HepG2 (cell line): ENCODE data around the gene TMEM86B. TPM values are rescaled to one million over a fixed set of nuclear protein-coding genes. Genes with fewer than 3 reads are reported as not detected.

Experiments used
- CHD2 ChIP-seq: IDR thresholded peaks from 2 replicates; pipeline ENCODE4 v1.6.1; 2011; ENCODE audit warnings: low read depth, low read length, improper control_type of control experiment
- FOXK1 ChIP-seq: sonication (generic); formaldehyde crosslinking; IDR thresholded peaks from 2 replicates; pipeline ENCODE4 v1.4.0; 2020; ENCODE audit warnings: low read depth, missing genetic modification reagents, borderline replicate concordance
- GATAD2A ChIP-seq: IDR thresholded peaks from 2 replicates; pipeline ENCODE4 v1.6.1; 2016
- HIVEP1 ChIP-seq: sonication (generic); formaldehyde crosslinking; IDR thresholded peaks from 2 replicates; pipeline ENCODE4 v1.4.0; 2020; ENCODE audit warnings: mild to moderate bottlenecking, missing genetic modification reagents
- HMGA1 ChIP-seq: sonication (generic); formaldehyde crosslinking; conservative IDR thresholded peaks from 2 replicates; pipeline ENCODE4 v1.4.0; 2020; ENCODE audit warnings: missing genetic modification reagents
- HNF4A ChIP-seq: sonication (generic); formaldehyde crosslinking; IDR thresholded peaks from 2 replicates; pipeline ENCODE4 v1.4.0; 2020; ENCODE audit warnings: missing genetic modification reagents
- HOXA7 ChIP-seq: sonication (generic); formaldehyde crosslinking; IDR thresholded peaks from 2 replicates; pipeline ENCODE4 v1.8.1; 2022; ENCODE audit warnings: mild to moderate bottlenecking, missing genetic modification reagents, moderate library complexity
- JARID2 ChIP-seq: sonication (generic); formaldehyde crosslinking; IDR thresholded peaks from 2 replicates; pipeline ENCODE4 v1.8.1; 2023; ENCODE audit warnings: missing genetic modification reagents, inconsistent platforms; ENCODE audit not compliant: insufficient replicate concordance
- KDM5B ChIP-seq: sonication (generic); formaldehyde crosslinking; IDR thresholded peaks from 2 replicates; pipeline ENCODE4 v1.4.0; 2020; ENCODE audit warnings: missing genetic modification reagents, mild to moderate bottlenecking, borderline replicate concordance
- KLF12 ChIP-seq: sonication (generic); formaldehyde crosslinking; IDR thresholded peaks from 2 replicates; pipeline ENCODE4 v1.4.0; 2020; ENCODE audit warnings: missing genetic modification reagents, borderline replicate concordance
- MXD1 ChIP-seq: sonication (generic); formaldehyde crosslinking; IDR thresholded peaks from 2 replicates; pipeline ENCODE4 v1.4.0; 2020; ENCODE audit warnings: mild to moderate bottlenecking, missing genetic modification reagents
- NCOA1 ChIP-seq: sonication (generic); formaldehyde crosslinking; IDR thresholded peaks from 2 replicates; pipeline ENCODE4 v1.9.0; 2021; ENCODE audit warnings: missing genetic modification reagents
- RORA ChIP-seq: sonication (generic); formaldehyde crosslinking; IDR thresholded peaks from 2 replicates; pipeline ENCODE4 v1.5.0; 2020; ENCODE audit warnings: mild to moderate bottlenecking, missing genetic modification reagents, moderate library complexity
- SRF ChIP-seq: IDR thresholded peaks from 2 replicates; pipeline ENCODE4 v1.6.1; 2011; ENCODE audit warnings: mild to moderate bottlenecking, low read depth, low read length, moderate library complexity
- SRSF4 ChIP-seq: fragments of 200-400 bp; formaldehyde crosslinking; IDR thresholded peaks from one replicate; pipeline ENCODE4 v1.6.1; 2018; ENCODE audit warnings: mild to moderate bottlenecking, low read depth, low read length, moderate library complexity; ENCODE audit not compliant: poor library complexity, severe bottlenecking
- ZNF24 ChIP-seq: fragments of 450-650 bp; IDR thresholded peaks from 2 replicates; pipeline ENCODE4 v1.6.1; 2017; ENCODE audit warnings: antibody characterized with exemption, mild to moderate bottlenecking
- ZNF333 ChIP-seq: sonication (generic); formaldehyde crosslinking; IDR thresholded peaks from 2 replicates; pipeline ENCODE4 v1.4.0; 2020; ENCODE audit warnings: mild to moderate bottlenecking, missing genetic modification reagents, borderline replicate concordance
- ZNF441 ChIP-seq: sonication (generic); formaldehyde crosslinking; IDR thresholded peaks from 2 replicates; pipeline ENCODE4 v1.7.0; 2021; ENCODE audit warnings: missing genetic modification reagents, borderline replicate concordance
- ZNF446 ChIP-seq: sonication (generic); formaldehyde crosslinking; IDR thresholded peaks from 2 replicates; pipeline ENCODE4 v1.5.0; 2020; ENCODE audit warnings: mild to moderate bottlenecking, missing genetic modification reagents
- ZNF569 ChIP-seq: sonication (generic); formaldehyde crosslinking; IDR thresholded peaks from 2 replicates; pipeline ENCODE4 v1.5.0; 2020; ENCODE audit warnings: mild to moderate bottlenecking, missing genetic modification reagents, moderate library complexity, borderline replicate concordance
- polyA plus RNA-seq, 8 experiments: library from polyadenylated mRNA; depleted of rRNA in 3 of 8; stranded (reverse) in 7 of 8; unstranded in 1 of 8; fragments of >200 nt; fragmentation: Illumina TruSeq in 4 of 8; extraction: Trizol in 4 of 8; gene quantifications; 2 replicates each; pipeline versions ENCODE4 v1.2.1 to v1.2.3, GENCODE V29; 2011 to 2016; ENCODE audit warnings: low read depth in 4 of 8, missing spikeins in 1 of 8, mixed read lengths in 1 of 8; ENCODE audit not compliant: insufficient read depth in 1 of 8
- total RNA-seq, 5 experiments: library from RNA; depleted of rRNA; stranded (reverse); fragments of >200 nt; fragmentation: Illumina TruSeq; extraction: Trizol; gene quantifications; 2 replicates each; pipeline ENCODE4 v1.2.3, GENCODE V29; 2016; ENCODE audit warnings: low read depth in 1 of 5
- TF ChIP-seq, protein P1 (sequence below): IDR thresholded peaks from 2 replicates; pipeline ENCODE4 v1.6.1; 2016; ENCODE audit warnings: low read depth
- TF ChIP-seq, protein P2 (sequence below): IDR thresholded peaks from 2 replicates; pipeline ENCODE4 v1.6.1; 2012; ENCODE audit warnings: inconsistent platforms
- TF ChIP-seq, protein P3 (sequence below): sonication (generic); formaldehyde crosslinking; IDR thresholded peaks from 2 replicates; pipeline ENCODE4 v1.4.0; 2020; ENCODE audit warnings: missing genetic modification reagents, borderline replicate concordance

The TMEM86B gene
- total and polyA plus RNA-seq, 2 of the 13 experiments (the other 11 are each of a cell fraction or from before 2014, with no cell fraction given), result 7.7 to 9.6 TPM

GRCh38 chr19:55259540-55260210 lies 31.1 kb upstream of the TMEM86B start (continued):
- no peak for TF ChIP-seq SRF
- TF ChIP-seq, protein P1, sequence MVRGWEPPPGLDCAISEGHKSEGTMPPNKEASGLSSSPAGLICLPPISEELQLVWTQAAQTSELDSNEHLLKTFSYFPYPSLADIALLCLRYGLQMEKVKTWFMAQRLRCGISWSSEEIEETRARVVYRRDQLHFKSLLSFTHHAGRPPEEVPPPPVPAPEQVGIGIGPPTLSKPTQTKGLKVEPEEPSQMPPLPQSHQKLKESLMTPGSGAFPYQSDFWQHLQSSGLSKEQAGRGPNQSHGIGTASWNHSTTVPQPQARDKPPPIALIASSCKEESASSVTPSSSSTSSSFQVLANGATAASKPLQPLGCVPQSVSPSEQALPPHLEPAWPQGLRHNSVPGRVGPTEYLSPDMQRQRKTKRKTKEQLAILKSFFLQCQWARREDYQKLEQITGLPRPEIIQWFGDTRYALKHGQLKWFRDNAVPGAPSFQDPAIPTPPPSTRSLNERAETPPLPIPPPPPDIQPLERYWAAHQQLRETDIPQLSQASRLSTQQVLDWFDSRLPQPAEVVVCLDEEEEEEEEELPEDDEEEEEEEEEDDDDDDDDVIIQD (CRISPR knock-in tag), result no peak
- TF ChIP-seq, protein P2, sequence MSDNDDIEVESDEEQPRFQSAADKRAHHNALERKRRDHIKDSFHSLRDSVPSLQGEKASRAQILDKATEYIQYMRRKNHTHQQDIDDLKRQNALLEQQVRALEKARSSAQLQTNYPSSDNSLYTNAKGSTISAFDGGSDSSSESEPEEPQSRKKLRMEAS, result no peak
- TF ChIP-seq FOXK1 (CRISPR knock-in tag), result no peak; the same call in 1 of the 2 replicates
- TF ChIP-seq SRSF4, result no peak
- TF ChIP-seq NCOA1 (CRISPR knock-in tag), result 0 out of 2 replicates have a peak, but pooled peaks have one; percentile 43
- TF ChIP-seq GATAD2A (CRISPR knock-in tag), result 0 out of 2 replicates have a peak, but pooled peaks have one; percentile 20
- no peak for TF ChIP-seq ZNF446 (CRISPR knock-in tag)
- TF ChIP-seq HIVEP1 (CRISPR knock-in tag), result 0 out of 2 replicates have a peak, but pooled peaks have one; percentile 10
- no peak for TF ChIP-seq HMGA1 (CRISPR knock-in tag)
- no peak for TF ChIP-seq ZNF569 (CRISPR knock-in tag)
- TF ChIP-seq RORA (CRISPR knock-in tag), result 0 out of 2 replicates have a peak, but pooled peaks have one; percentile 60
- TF ChIP-seq HNF4A (CRISPR knock-in tag), result no peak
- TF ChIP-seq KLF12 (CRISPR knock-in tag), result no peak
- TF ChIP-seq ZNF24, result no peak
- no peak for TF ChIP-seq CHD2
- TF ChIP-seq KDM5B (CRISPR knock-in tag), result no peak; the same call in 1 of the 2 replicates
- no peak for TF ChIP-seq ZNF441 (CRISPR knock-in tag)
- TF ChIP-seq, protein P3, sequence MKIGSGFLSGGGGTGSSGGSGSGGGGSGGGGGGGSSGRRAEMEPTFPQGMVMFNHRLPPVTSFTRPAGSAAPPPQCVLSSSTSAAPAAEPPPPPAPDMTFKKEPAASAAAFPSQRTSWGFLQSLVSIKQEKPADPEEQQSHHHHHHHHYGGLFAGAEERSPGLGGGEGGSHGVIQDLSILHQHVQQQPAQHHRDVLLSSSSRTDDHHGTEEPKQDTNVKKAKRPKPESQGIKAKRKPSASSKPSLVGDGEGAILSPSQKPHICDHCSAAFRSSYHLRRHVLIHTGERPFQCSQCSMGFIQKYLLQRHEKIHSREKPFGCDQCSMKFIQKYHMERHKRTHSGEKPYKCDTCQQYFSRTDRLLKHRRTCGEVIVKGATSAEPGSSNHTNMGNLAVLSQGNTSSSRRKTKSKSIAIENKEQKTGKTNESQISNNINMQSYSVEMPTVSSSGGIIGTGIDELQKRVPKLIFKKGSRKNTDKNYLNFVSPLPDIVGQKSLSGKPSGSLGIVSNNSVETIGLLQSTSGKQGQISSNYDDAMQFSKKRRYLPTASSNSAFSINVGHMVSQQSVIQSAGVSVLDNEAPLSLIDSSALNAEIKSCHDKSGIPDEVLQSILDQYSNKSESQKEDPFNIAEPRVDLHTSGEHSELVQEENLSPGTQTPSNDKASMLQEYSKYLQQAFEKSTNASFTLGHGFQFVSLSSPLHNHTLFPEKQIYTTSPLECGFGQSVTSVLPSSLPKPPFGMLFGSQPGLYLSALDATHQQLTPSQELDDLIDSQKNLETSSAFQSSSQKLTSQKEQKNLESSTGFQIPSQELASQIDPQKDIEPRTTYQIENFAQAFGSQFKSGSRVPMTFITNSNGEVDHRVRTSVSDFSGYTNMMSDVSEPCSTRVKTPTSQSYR (CRISPR knock-in tag), result no peak
- TF ChIP-seq MXD1, result no peak
- TF ChIP-seq JARID2 (CRISPR knock-in tag), result peak; percentile 29
- TF ChIP-seq ZNF333, result no peak
- TF ChIP-seq HOXA7 (CRISPR knock-in tag), result no peak
